Adrenal gland (tissue), 12 donors: ENCODE measurements around the gene ERC1. TPM values are rescaled to one million over a fixed set of nuclear protein-coding genes. Genes with fewer than 3 reads are reported as not detected.

Experiments
- DNase-seq, 7 donors: peaks; one replicate each; pipeline ENCODE4 v3.0.0-alpha.2; 2019 to 2020
- H3K27ac ChIP-seq, 5 donors: fragments of 200-600 bp; sonication (generic) in 4 of 5; 1 replicate in 3 of 5; 2 replicates in 2 of 5; pipeline versions ENCODE4 v1.5.1 to v1.8.0; 2016 to 2020; ENCODE audit warnings: mild to moderate bottlenecking in 1 of 5
- H3K27me3 ChIP-seq: fragments of 200-600 bp; 2 replicates; pipeline ENCODE4 v1.8.0; 2021
- H3K36me3 ChIP-seq, 2 donors: fragments of 200-600 bp; replicated peaks in 1 of 2; 1 replicate in 1 of 2; 2 replicates in 1 of 2; pipeline versions ENCODE4 v1.5.1 to v1.8.0; 2018 to 2022
- H3K4me1 ChIP-seq, 2 donors: fragments of 200-600 bp; replicated peaks in 1 of 2; 1 replicate in 1 of 2; 2 replicates in 1 of 2; pipeline versions ENCODE4 v1.5.1 to v1.8.0; 2018 to 2021
- H3K4me3 ChIP-seq, 4 donors: fragments of 200-600 bp; sonication (generic) in 3 of 4; one replicate each; pipeline ENCODE4 v1.5.1; 2016 to 2018
- H3K9me3 ChIP-seq, 3 donors: fragments of 200-600 bp; sonication (generic) in 1 of 3; replicated peaks in 1 of 3; 1 replicate in 2 of 3; 2 replicates in 1 of 3; pipeline versions ENCODE4 v1.5.1 to v1.8.0; 2016 to 2021
- CTCF ChIP-seq, 6 experiments: fragments of 450-650 bp in 4 of 6; fragments of 200-600 bp in 2 of 6; sonication (generic) in 1 of 6; IDR thresholded peaks; 1 replicate in 5 of 6; 2 replicates in 1 of 6; pipeline versions ENCODE4 v1.5.1 to v1.8.0; 2016 to 2021; ENCODE audit warnings: antibody characterized with exemption in 6 of 6, mild to moderate bottlenecking in 2 of 6, moderate library complexity in 1 of 6
- POLR2A ChIP-seq, 2 donors: fragments of 450-650 bp; IDR thresholded peaks; one replicate each; pipeline ENCODE4 v1.6.1; 2017; ENCODE audit warnings: antibody characterized with exemption in 2 of 2, mild to moderate bottlenecking in 2 of 2, moderate library complexity in 1 of 2
- WGBS, 4 donors: extraction: QIAGEN DNeasy Blood & Tissue Kit in 2 of 4; methylation state at CpG; one replicate each; pipeline versions ENCODE4 v1.1.5 to v1.1.7; 2013 to 2017; 5-methylcytosine and 5-hydroxymethylcytosine counted together
- intact Hi-C, 2 donors: fragments of 100-400 bp; cut with DNase I; formaldehyde crosslinking; loops; one replicate each; pipeline versions ENCODE4 v1.14.1 to v1.15.0; 2022 to 2023
- polyA plus RNA-seq, 3 donors: library from polyadenylated mRNA; stranded (reverse); fragments of 200-250 nt in 2 of 3; fragments of 350-450 nt in 1 of 3; fragmentation: Illumina TruSeq in 1 of 3; extraction: RNeasy Lipid Tissue Mini Kit (QIAGEN cat#74804) in 1 of 3; gene quantifications; one replicate each; pipeline ENCODE4 v1.2.3, GENCODE V29; 2013 to 2014
- total RNA-seq, 9 donors: library from RNA; depleted of rRNA in 4 of 9; stranded (reverse); fragments of >200 nt in 4 of 9; fragments of 120-200 nt in 1 of 9; fragmentation: NEBNext Ultra II Directional in 1 of 9; extraction: Animal tissue kit (Norgen Biotek cat#: 25700) in 1 of 9; gene quantifications; one replicate each; pipeline versions ENCODE4 v1.1.0 to v1.2.4, GENCODE V29; 2013 to 2023
- donor health status: healthy with polysubstance abuse.
- donor health status: Bipolar disorder and iron deficiency.
- donor health status: DM: yes; HTN: yes; CAD: no.
- donor health status: DM: no; HTN: no; CAD: no.
- donor health status: DM: no; HTN: no; CAD: no.
- donor health status: DM: yes; HTN: yes; CAD: no.

Gene ERC1
- total and polyA plus RNA-seq, 12 donors, result 4.1 to 79.5 (median 40.2) TPM

DNA sequence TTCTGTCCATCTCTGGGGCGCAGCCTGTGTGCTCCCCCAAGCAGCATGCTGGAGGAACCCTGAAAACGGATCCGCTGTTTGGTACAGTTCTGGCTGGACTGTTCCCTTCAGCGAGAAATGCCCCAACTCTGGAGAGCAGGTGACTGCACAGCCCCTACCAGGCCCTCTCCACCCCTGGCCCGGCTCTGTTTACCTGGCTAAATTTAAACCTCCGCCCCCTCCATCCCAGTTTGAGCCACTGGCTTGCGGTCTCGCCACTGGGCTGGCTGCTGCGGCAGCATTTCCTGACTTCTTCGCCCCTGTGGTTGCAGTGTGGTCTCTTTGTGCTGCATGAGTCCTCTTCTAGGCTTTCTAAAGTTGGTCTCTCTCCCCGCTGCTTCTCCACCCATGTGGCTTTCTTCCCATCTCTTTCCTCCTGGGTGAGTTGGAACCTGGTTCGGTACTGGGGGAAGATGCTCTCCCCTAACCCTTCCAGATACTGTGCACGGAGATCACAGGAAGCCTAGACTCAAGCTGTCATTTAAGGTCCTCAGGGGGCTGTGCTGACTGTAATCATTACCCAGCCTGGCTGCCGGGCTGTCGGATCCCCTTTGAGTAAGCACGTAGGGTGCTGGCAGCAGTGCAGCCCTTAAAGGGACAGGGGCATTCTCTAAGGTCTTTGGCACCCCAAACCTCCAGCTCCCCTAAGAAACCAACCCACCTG, 542.7 kb downstream of the ERC1 start:
- H3K9me3 ChIP-seq, result no peaks in the 10 kb centered on the region
- no peak for TF ChIP-seq POLR2A (IDR thresholded peaks at IDR 0.05)
- no peak for TF ChIP-seq CTCF (IDR thresholded peaks at IDR 0.05)
- DNase-seq, result no peak
- 54 to 67% (median 58%) methylated on average over 14 to 16 of the region's 16 CpGs for WGBS, 4 donors
- no peak overlapping the region for H3K27ac ChIP-seq
- no peak overlapping the region for H3K4me3 ChIP-seq
- no peaks in the 10 kb centered on the region for H3K36me3 ChIP-seq
- H3K4me1 ChIP-seq, result peaks cover 0 to 6% of the 10 kb centered on the region in 2 donors
- H3K27me3 ChIP-seq, result peaks cover 21% of the 10 kb centered on the region
- intact Hi-C loops, result no loop called here

DNA sequence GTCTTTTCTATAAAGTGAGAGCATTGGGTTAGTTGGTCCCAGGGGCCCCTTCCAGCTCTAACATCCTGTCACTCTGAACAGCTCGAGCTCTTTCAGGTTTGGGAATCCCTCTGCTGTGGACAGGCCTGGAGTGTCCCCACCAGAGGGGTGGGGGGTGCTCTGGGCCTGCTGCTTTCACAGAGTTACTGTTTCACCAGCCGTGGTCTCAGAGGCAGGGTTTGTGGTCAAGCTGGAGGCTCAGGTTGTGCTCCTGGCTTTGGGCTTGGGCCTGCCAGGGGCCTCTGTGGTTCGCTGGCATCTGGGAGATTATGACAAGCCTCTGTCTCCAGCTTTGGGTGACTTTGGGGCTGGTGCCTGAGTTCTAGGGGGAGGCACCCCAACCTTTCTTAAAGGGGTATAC, 543.7 kb downstream of the ERC1 start:
- WGBS, 4 donors, result 70 to 100% (median 80%) methylated on average over 1 to 3 of the region's 3 CpGs
- Histone ChIP-seq H3K36me3 (no peaks in the 10 kb centered on the region), H3K4me3 (no peak overlapping the region), H3K9me3 (no peaks in the 10 kb centered on the region), H3K27me3 (peaks cover 16% of the 10 kb centered on the region), H3K27ac (no peak overlapping the region), H3K4me1 (peaks cover 0 to 6% of the 10 kb centered on the region in 2 donors)
- TF ChIP-seq CTCF (IDR thresholded peaks at IDR 0.05) (no peak), POLR2A (IDR thresholded peaks at IDR 0.05) (no peak)
- DNase-seq, result no peak
- intact Hi-C loops, result no loop called here

DNA sequence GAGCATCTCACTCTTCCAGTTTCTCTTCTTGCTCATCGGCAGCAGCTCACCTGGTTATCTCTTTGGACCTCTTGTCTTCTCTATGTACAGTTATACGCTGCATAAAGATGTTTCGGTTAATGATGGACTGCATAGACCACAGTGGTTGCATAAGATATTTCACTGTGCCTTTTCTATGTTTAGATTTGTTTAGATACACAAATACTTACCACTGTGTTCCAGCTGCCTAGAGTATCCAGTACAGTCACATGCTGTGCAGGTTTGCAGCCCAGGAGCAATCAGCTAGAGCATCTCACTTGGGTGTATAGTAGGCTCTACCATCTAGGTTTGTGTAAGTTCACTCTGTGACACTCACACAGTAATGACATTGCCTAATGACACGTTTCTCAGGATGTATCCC, 545.8 kb downstream of the ERC1 start:
- no peak overlapping the region for H3K27ac ChIP-seq
- WGBS, 4 donors, result 83 to 100% (median 87%) methylated on average over 4 of the region's 4 CpGs
- H3K9me3 ChIP-seq, result no peaks in the 10 kb centered on the region
- DNase-seq, result no peak
- H3K27me3 ChIP-seq, result peaks cover 4% of the 10 kb centered on the region
- no peak overlapping the region for H3K4me3 ChIP-seq
- intact Hi-C loops, result no loop called here
- no peaks in the 10 kb centered on the region for H3K36me3 ChIP-seq
- no peak for TF ChIP-seq POLR2A (IDR thresholded peaks at IDR 0.05)
- TF ChIP-seq CTCF (IDR thresholded peaks at IDR 0.05), result no peak
- no peaks in the 10 kb centered on the region for H3K4me1 ChIP-seq

- no peak for DNase-seq
- intact Hi-C loops, result no loop called here
- TF ChIP-seq CTCF (IDR thresholded peaks at IDR 0.05), result no peak
- TF ChIP-seq POLR2A (IDR thresholded peaks at IDR 0.05), result no peak
- H3K9me3 ChIP-seq, result no peaks in the 10 kb centered on the region
- H3K27ac ChIP-seq, result no peak overlapping the region
- no peaks in the 10 kb centered on the region for H3K27me3 ChIP-seq
- no peaks in the 10 kb centered on the region for H3K36me3 ChIP-seq
- 69 to 77% (median 76%) methylated on average over 11 of the region's 11 CpGs for WGBS, 4 donors
- no peak overlapping the region for H3K4me3 ChIP-seq
- no peaks in the 10 kb centered on the region for H3K4me1 ChIP-seq
These were observed 548.1 kb downstream of the ERC1 start for GRCh38 chr12:1539135-1539534.
